NCI-H1105 treated with DMSO at 0.1 percent for 48 hours (cell line): ENCODE results near the gene TMEM74B.
"Not testable (repeated sequence)": the region's sequence is repeated elsewhere in the genome, so short reads cannot be mapped to it uniquely, and the experiment has no call there.

ENCODE experiments used
- DNase-seq: peaks from one replicate; lab custom pipeline; 2025; lab: John Stamatoyannopoulos, UW

The TMEM74B gene

DNA sequence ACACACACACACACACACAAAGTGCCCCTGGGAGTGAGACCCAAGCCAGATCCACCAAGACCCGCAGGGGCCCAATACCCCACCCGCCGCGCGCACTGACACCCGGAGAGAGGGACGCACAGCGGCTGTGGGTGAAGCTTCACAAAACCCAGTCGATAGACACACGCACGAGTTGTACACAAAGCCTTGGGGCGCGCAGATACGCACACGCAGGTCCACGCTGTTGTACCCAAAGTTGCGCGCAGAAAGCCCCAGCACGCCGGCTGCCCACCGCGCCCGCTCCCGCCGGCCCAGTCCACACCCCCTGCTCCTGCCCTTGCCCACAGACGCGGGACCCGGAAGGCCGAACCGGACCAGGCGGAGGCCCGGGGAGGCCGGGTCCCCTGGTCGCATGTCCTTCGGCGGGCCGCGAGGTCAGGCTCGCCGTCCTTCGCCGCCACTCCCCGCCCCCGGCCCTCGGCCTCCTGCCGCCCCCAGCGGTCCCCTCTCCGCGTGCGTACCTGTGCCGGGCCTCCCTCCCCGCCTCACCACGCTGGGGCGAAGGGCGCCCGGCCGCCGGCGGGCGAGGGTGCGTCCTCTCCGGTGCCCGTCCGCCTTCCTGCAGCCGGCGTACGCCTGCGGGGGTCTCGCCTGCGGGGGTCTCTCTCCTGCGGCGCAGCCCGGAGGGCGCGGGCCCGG is at the start of gene TMEM74B:
TSS of gene TMEM74B (minus strand) at position 344 of the 678 bp plus-strand sequence. CDS start 1,180 bp downstream, outside the sequence.
- DNase-seq = peak; percentile 3

DNA sequence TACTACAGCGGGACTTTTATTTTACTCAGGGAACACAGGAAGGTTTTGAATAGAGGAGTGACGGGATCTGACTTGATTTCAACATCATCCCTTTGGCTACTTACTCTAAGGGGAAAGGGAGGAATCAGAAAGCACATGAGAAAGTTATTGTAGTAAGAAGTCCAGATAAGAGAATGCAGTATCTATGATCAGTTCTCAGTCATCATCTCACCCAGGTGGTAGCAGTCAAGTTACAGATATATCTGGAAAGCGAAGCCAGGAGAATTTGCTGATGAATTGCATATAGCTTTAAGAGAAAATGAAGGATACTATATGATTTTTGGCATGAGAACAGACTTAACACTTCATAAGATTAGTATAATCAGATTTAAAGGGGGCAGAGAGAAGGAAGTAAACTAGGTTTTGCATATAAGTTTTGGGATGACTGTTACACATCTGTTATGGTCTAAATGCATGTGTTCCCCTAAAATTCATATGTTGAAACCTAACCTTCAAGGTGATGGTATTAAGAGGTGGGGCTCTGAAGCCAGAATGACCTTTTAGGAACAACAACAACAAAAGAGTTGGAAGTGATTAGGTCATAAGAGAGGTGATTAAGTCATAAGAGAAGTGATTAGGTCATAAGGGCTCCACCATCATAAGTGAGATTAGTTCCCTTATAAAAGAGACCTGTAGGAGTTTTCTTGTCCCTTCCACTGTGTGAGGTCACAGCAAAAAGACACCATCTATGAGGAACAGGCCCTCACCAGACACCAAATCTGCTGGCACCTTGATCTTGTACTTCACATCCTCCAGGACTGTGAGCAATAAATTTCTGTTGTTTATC is 47.7 kb upstream of the TMEM74B start:
- no peak for DNase-seq

DNA sequence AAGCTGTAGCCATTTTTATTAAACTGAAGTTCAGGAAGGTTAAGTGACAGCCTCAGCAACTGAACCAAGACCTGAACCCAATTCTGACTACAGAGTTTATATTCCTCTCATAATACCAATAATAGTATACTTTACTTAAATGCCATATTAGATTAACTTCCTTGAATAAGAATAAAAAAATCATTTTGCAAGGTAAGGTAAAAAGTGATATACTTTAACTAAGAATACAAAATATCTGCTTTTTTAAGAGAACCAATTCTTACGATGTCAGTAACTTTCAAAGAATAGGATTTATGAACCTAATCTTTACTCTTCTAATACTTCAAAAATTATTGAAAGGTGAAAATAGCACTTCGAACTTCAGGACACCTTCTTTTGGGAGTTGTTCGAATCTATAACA is 44.8 kb upstream of the TMEM74B start:
- no peak for DNase-seq

DNA sequence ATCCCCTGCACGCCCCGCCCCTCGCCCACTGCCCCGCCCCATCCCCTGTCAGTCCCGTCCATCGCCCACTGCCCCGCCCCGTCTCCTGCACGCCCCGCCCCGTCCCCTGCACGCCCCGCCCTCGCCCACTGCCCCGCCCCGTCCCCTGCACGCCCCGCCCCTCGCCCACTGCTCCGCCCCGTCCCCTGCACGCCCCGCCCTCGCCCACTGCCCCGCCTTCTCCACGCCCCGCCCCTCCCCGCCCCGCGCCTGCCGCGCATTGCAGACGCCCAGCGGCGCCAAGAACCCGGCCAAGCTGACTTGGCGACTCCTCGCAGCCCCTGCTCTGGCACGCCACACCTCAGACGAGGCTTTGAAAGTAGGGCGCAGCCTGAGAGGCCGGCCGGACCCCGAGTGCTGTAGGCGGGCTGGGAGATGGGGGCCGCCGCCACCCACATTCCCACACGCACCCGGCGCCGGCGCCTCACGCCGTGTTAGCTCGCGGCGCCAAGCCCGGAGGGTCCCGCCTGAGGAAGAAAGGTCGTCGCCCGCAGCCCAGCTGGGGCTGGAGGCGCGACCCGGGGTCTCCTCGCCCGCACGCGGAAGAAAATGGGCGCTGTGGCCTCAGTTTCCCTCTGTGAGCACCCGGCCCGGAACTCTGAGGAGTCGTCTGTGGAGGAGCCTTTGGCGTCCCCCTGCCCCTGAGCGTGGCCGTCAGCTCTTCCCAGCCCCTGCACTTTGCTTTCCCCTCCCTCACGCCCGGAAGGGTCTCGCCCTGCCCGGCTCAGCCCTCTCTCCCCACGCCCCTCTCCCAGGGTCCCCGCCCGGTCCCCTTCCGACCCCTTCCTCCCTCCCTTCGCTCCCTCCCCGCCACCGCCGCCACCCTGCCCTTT is 41.2 kb upstream of the TMEM74B start, which contains the start of gene RAD21L1:
TSS of gene RAD21L1 (plus strand) at position 262 of the 872 bp plus-strand sequence. CDS start 2,410 bp downstream, outside the sequence.
- peak; percentile 64 for DNase-seq

DNA sequence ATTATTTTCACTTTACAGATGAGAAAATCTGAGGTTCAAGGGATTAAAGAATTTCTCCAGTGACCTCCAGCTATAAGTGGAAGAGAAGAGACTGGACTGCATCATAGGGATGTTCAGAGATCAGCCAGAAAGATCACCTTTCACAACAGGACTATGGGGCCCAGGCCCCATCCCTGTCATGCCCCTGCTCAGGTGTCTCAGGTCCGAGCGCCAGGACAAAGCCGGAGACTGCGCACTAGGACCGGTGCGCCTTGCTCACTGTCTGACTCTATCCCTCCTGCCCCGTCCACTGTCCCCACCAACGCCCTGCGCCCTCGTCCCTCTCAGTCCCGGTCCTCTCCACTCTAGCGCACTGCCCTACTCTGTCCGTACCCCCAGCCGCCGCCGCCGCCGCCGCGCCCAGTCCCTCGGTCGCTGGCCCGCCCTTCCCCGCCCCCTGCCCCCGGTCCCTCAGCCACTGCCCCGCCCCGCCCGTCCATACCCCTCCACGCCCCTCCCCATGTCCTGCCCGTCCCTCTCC is 40.5 kb upstream of the TMEM74B start:
- peak; percentile 64 for DNase-seq

DNA sequence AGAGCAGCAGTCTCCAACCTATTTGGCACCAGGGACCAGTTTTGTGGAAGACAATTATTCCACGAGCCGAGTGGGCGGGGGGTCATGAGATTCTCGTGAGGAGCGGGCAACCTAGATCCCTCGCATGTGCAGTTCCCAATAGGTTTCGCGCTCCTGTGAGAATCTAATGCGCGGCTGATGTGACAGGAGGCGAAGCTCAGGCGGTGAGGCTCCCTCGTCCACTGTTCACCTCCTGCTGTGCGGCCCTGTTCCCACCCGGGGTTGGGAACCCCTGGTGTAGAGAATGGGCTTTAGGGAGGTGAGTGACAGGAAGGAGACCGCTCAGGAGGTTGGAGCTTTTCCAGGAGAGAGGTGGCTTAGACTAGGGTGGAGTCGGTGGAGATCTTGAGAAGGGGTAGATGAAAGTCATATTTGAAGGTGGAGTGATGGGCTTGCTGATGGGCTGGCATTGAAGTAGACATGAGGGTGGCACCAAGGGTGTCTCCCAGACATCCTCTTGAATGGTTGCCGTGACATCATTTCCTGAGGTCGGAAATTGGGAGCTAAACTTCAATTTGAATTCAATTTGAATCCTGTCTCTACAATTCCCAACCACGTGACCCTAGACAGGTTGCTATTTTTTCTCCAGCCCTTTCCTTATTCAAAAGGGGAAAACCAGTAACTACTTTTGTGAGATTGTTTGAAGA is 39.6 kb upstream of the TMEM74B start:
- no peak for DNase-seq

DNA sequence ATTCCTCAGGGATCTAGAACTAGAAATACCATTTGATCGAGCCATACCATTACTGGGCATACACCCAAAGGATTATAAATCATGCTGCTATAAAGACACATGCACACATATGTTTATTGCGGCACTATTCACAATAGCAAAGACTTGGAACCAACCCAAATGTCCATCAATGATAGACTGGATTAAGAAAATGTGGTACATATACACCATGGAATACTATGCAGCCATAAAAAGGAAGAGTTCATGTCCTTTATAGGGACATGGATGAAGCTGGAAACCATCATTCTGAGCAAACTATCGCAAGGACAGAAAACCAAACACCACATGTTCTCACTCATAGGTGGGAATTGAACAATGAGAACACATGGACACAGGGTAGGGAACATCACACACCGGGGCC is 38.0 kb upstream of the TMEM74B start:
- DNase-seq = not testable (repeated sequence)

DNA sequence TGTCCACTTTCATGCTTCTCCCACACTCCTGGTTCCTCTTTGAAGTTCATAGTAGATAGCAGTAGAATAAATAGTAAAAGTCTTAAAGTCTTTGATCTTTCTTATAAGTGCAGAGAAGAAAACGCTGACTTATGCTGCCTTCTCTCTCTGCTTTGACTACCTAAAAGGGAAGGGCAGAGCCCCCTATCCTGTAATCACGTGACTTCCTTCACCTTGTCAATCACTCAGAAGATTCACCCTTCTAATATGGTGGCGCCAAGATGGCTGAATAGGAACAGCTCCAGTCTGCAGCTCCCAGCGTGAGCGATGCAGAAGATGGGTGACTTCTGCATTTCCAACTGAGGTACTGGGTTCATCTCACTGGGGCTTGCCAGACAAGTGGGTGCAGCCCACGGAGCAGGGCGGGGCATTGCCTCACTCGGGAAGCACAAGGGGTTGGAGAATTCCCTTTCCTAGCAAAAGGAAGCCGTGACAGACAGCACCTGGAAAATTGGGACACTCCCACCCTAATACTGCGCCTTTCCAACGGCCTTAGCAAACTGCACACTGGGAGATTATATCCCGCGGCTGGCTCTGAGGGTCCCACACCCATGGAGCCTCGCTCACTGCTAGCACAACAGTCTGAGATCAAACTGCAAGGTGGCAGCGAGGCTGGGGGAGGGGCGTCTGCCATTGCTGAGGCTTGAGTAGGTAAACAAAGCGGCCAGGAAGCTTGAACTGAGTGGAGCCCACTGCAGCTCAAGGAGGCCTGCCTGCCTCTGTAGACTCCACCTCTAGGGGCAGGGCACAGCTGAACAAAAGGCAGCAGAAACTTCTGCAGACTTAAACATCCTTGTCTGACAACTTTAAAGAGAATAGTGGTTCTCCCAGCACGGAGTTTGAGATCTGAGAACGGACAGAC is 32.0 kb upstream of the TMEM74B start:
- DNase-seq = not testable (repeated sequence)

DNA sequence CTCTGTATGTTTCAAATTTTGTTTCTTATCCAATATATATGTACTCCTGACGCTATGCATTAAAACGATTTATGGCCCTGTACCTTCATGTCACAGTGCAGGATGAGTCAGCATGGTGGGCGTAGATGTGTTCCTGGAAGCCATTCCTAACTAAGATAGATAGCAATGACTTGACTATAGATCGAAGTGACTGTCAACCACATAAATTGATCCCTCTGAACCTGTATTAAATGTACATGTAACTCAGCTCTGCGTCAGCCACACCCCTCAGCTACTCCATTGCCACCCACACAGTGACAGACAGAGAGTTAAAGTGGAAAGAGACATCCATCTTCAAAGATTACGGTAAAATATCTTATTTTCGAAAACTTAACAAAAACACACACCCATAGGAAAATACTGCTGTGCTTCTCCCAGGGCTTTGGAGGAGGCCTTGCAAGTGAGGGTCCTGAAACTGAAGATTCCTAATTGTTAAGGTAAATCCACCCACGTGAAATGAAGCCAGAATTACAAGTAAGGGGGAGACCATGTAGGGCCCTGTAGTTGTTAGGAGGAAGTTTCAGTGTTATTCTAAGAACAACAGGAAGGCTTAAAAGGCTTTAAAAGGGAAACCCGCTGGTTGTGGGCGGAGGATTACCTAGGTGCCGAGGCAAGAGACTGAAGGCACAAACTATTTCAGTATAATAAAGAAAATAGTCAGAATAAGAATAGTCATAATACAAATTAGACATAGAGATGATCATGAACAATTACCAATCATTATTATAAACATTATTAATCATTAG is 30.8 kb upstream of the TMEM74B start:
- no peak for DNase-seq

DNA sequence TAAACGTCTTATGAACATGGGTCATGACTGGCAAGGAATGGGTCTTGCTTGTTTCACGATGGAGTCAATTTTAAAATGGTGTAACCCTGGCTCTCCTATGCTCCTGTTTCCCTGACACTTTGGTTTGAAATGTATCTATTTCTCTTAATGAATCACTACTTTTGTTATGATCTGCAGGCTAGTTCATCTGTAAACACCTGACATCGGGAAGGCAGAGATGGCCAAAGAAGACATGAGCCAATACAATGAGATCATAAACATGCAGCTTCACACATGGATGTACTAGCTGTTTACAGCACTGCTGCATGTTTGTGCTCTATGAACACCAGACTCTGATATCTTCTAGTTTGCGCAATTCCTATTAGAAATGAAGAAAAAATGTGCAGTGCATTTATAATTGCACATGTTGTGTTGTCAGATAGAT is 30.1 kb upstream of the TMEM74B start:
- no peak for DNase-seq

DNA sequence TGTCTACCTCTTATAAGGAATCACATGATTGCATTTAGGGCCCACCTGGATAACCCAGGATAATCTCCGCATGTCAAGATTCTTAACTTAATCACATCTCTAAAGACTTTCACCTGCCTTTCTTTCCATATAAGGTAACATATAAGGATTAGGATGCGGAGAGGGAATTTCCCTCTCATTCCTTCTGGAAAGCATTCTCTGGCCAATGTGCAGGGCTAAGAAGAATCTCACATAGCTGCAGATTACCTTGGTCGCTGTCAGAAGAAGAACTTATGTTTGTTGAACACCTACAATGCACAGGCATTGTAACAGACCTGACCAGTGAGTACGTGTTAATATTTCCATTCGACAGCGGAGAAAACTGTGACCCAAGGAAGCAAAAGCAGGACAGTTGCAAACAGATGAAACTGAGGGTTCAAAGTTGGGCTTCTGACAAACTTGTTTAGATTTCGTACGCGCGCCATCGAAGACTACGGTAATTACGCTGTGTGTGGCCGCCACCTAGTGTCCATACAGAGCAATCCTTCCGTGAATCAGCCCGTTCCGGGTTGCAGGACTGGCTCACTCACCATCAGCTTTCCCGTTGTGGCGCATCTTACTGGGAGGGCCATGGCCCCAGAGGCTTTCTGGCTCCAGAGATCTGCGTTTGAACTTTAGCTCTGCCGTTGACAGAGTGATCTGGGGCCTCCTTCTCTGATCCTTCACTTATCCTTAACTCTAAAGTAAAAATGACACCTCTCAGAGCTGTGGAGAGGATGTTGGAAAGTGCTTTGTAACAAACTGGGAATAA is 28.0 kb upstream of the TMEM74B start:
- peak; percentile 69 for DNase-seq

DNA sequence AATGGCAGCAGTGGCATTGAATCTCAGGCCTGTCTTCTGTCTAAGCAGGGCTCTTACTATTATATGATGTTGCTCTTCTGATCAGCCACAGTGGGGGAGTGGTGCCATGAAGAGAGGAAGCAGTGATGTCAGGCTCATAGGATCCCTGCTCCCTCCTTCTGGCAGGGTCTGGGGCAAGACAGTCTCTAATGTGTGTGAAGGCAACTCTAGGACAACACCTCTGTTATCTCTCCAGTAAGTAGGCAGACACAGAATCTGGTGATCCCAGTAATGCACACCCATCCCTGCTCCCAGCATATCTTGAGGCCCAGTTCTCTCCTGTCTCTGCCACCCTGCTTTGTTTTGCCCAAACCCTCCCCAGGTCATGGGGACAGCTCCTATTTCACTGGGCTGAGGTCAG is 27.2 kb upstream of the TMEM74B start:
- DNase-seq = no peak

DNA sequence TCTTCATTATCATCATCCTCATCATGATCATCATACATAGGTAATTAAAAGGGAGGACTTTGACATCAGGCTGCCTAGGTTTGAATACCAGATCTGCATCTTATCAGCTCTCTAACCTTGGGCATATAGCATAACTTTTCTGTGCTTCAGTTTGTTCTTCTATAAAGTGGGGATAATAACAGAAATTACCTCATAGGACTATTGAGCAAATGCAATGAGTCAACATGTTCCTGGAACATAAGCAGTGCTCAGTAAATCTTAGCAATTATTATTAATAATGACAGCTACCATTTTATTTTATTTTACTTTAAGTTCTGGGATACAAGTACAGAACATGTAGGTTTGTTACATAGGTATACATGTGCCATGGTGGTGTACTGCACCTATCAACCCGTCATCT is 25.7 kb upstream of the TMEM74B start:
- DNase-seq = no peak

DNA sequence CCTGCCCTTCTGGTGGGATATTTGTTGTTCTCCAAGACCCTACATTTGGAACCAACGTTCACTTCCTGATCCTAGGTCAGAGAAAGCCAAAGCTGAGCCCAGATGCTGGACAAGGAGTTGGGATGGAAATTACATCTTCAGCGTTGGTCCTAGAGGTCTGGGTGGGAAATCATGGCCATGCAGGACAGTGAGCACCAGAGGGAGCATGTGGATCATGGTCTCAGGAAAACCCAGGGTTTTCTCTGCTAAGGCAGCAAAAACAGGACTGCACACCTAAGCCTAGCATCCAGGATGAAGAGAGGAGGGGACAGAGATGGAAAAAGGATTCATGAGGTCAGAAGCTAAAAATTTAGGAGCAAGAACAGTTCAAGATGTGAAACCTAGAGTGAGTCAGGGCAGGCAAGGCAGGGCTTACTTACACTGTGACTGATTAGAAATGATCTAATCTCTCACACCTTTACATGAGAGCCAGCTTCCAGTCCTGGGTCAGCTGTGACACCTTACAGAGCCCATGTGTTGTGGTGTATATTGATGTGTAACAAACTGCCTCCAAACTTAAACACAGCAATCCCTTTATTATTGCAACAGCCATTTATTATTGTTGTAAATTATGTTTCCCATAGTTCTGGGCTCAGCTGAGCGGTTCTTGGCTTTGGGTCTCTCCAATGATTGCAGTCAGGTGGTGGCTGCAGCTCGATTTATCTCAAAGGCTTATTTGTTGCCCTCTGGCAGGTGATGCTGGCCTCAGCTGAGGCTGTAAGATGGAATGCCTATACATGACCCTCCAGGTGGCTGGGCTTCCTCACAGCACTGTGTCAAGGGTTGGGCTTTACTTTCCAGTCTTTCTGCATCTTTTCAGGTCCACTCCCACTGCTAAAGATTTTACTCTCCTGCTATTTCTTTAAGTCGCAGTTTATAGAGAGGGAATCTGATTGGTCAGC is 24.9 kb upstream of the TMEM74B start:
- no peak for DNase-seq

DNA sequence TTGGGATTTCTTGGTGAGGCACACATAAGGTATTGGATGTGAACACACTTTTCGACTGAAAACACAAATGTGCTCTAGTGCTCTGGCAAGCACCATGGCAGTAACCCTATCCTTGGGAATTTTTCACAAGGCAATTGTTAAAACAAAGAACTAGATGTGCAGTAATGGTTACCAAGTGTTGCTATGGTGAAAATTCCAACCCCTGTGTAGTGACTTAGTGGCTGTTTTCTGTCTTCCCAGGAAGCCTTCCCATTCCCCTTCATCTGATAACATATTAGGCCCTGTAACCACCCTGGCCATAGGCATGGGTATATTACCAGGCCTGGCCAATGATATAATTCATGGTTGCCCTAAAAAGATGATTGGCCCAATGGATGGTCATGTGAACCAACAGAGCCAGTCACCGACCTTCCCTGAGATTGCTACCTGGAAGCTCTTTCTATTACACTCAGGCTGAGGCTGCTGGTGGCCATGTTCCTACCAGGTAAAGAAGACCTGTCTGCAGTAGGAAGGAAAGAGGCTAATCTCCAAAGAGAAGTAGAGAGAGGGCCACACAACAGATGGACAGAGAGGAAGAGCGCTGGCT is 22.6 kb upstream of the TMEM74B start:
- no peak for DNase-seq

DNA sequence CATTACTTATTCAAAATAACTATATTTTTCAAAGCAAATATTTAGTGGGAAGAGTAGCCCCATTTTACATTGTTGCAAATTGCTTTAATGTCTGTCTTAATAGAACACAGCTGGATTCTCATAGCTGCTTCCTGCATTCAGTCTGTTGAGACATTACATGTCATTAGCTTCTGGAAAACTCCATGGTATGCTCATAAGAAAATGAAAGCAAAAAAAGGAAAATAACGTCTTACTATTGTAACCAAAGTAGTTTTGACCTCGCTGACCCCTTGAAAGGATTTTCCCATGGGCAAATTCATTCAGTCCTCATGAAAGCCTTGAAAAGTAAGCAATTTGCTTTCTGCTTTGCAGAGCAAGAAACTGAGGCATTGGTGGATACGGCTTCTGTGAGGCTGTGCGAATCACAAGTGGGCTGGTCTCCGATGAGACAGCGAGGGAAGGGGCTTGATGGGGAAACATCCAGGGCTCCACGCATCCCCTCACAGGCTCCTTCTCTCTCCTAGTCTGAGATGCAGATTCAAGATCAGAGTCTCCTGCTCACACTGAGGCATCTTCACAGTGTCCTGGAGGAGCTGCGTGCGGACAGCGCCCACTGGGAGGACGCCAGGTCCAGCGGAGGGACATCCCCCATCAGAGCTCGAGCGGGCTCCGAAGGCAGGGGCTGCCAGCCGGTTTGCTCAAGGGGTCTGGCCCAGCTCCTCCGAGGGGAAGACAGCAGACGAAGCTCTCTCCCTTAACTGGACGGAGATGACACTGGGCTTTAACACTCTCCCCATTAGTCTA is 21.8 kb upstream of the TMEM74B start:
- DNase-seq = no peak
